GM23338 (cell line): ENCODE data around the gene STAMBPL1. TPM values are rescaled to one million over a fixed set of nuclear protein-coding genes. Genes with fewer than 3 reads are reported as not detected.

Source experiments
- ATAC-seq: fragments of 200-7000 bp; cut with Tn5 transposase; 3 replicates; pipeline ENCODE4 v1.9.1; 2020
- DNase-seq: peaks from one replicate; pipeline ENCODE4 v3.0.0-alpha.2; 2015; ENCODE audit warnings: low spot score
- H2AFZ ChIP-seq: fragments of 200-600 bp; sonication (generic); 2 replicates; pipeline ENCODE4 v1.8.0; 2016; ENCODE audit warnings: antibody characterized with exemption, mild to moderate bottlenecking, moderate library complexity
- H3F3A ChIP-seq: fragments of 200-600 bp; sonication (generic); replicated peaks from 2 replicates; pipeline ENCODE4 v1.8.0; 2017; ENCODE audit warnings: antibody characterized with exemption, mixed run types, low read depth
- H3K27ac ChIP-seq: fragments of 200-600 bp; sonication (generic); 2 replicates; pipeline ENCODE4 v1.6.1; 2016; ENCODE audit warnings: low read depth
- H3K27me3 ChIP-seq: fragments of 200-600 bp; sonication (generic); 2 replicates; pipeline ENCODE4 v1.8.0; 2016; ENCODE audit warnings: mild to moderate bottlenecking, mixed run types, moderate library complexity; ENCODE audit not compliant: insufficient read depth
- H3K36me3 ChIP-seq: fragments of 200-600 bp; sonication (generic); 2 replicates; pipeline ENCODE4 v1.8.0; 2016; ENCODE audit warnings: mild to moderate bottlenecking; ENCODE audit not compliant: insufficient read depth
- H3K4me1 ChIP-seq: fragments of 200-600 bp; sonication (generic); 2 replicates; pipeline ENCODE4 v1.8.0; 2016; ENCODE audit warnings: mild to moderate bottlenecking, moderate library complexity; ENCODE audit not compliant: insufficient read depth
- H3K4me2 ChIP-seq: fragments of 200-600 bp; sonication (generic); 2 replicates; pipeline ENCODE4 v1.7.1; 2017; ENCODE audit warnings: mixed run types
- H3K4me3 ChIP-seq: fragments of 200-600 bp; sonication (generic); 2 replicates; pipeline ENCODE4 v1.6.1; 2016; ENCODE audit warnings: mixed run types
- H3K79me2 ChIP-seq: fragments of 200-600 bp; sonication (generic); replicated peaks from 2 replicates; pipeline ENCODE4 v1.8.0; 2017; ENCODE audit warnings: mild to moderate bottlenecking; ENCODE audit not compliant: insufficient read depth
- H3K9me2 ChIP-seq: fragments of 200-600 bp; sonication (generic); 2 replicates; pipeline ENCODE4 v1.8.0; 2017; ENCODE audit not compliant: insufficient read depth
- H4K20me1 ChIP-seq: fragments of 200-600 bp; sonication (generic); replicated peaks from 2 replicates; pipeline ENCODE4 v1.8.0; 2017; ENCODE audit warnings: mild to moderate bottlenecking; ENCODE audit not compliant: insufficient read depth
- H3K27ac Mint-ChIP-seq: 2 replicates; pipeline ENCODE4 v1.8.0; 2020; ENCODE audit warnings: inconsistent platforms, mild to moderate bottlenecking, moderate library complexity, mixed read lengths
- H3K27me3 Mint-ChIP-seq: 3 replicates; pipeline ENCODE4 v1.8.0; 2022; ENCODE audit warnings: low read depth, mild to moderate bottlenecking, moderate library complexity, mixed read lengths, inconsistent platforms; ENCODE audit not compliant: insufficient read depth, poor library complexity
- H3K36me3 Mint-ChIP-seq: 3 replicates; pipeline ENCODE4 v1.8.0; 2021; ENCODE audit warnings: low read depth, mild to moderate bottlenecking, inconsistent platforms, moderate library complexity, mixed read lengths
- H3K4me1 Mint-ChIP-seq: 3 replicates; pipeline ENCODE4 v1.8.0; 2020; ENCODE audit warnings: mild to moderate bottlenecking, inconsistent platforms, mixed read lengths
- H3K4me3 Mint-ChIP-seq: 3 replicates; pipeline ENCODE4 v1.8.0; 2021; ENCODE audit warnings: moderate library complexity, mild to moderate bottlenecking, inconsistent platforms, mixed read lengths
- H3K9me3 Mint-ChIP-seq: 3 replicates; pipeline ENCODE4 v1.8.0; 2020; ENCODE audit warnings: moderate library complexity, mild to moderate bottlenecking, inconsistent platforms, mixed read lengths
- NANOG ChIP-seq: IDR thresholded peaks from 2 replicates; pipeline ENCODE4 v1.6.1; 2016; ENCODE audit warnings: antibody characterized with exemption, borderline replicate concordance
- STAT1 ChIP-seq: IDR thresholded peaks from one replicate; pipeline ENCODE4 v1.6.1; 2016; ENCODE audit warnings: antibody characterized with exemption; ENCODE audit not compliant: unreplicated experiment
- ZNF331 ChIP-seq: fragments of 250-450 bp; sonication (Bioruptor Pico); IDR thresholded peaks from 2 replicates; pipeline ENCODE4 v1.5.0; 2020; ENCODE audit warnings: low read depth, mild to moderate bottlenecking, moderate library complexity
- polyA plus RNA-seq: library from polyadenylated mRNA; unstranded; fragments of >200 nt; fragmentation: Nextera tagmentation; extraction: Ambion mirVana; gene quantifications from 2 replicates; pipeline ENCODE4 v1.2.1, GENCODE V29; 2016
- total RNA-seq: library from RNA; depleted of rRNA; stranded (reverse); fragments of >200 nt; shearing (Covaris generic); gene quantifications from 2 replicates; pipeline ENCODE4 v1.2.3, GENCODE V29; 2014
- TF ChIP-seq, protein P1 (sequence below): fragments of 250-450 bp; sonication (Bioruptor Pico); IDR thresholded peaks from 2 replicates; pipeline ENCODE4 v1.5.0; 2020; ENCODE audit warnings: mild to moderate bottlenecking, moderate library complexity
- TF ChIP-seq, protein P2 (sequence below), 2 experiments: fragments of 200-600 bp in 1 of 2; sonication (generic) in 1 of 2; conservative IDR thresholded peaks; 2 replicates each; pipeline versions ENCODE4 v1.5.1 to v1.6.1; 2016 to 2017; ENCODE audit warnings: antibody characterized with exemption in 2 of 2, low read depth in 2 of 2, mild to moderate bottlenecking in 2 of 2, moderate library complexity in 1 of 2

STAMBPL1 gene
- total and polyA plus RNA-seq, 2 experiments from 2014 or later, result 2.5 to 11.5 TPM

DNA sequence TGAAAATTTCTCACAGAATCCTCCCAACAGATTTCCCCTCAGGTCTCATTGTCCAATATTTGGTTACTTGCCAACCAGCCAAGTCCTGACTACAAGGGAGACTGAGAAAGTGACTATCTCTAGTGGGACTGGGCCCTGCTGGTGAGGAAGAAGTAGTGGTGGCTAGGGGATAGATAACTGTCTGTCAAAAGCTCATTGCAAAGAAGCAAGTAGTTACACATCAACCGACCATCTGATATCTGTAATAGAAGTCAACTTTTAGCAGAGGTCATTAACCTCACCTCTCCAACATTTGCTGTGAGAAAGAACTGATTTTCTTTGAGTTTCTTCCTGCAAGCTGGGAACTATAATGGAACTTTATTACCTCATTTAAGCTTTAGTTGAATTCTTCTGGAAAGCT lies 15.2 kb downstream of the STAMBPL1 start (continued):
- TF ChIP-seq, protein P1, sequence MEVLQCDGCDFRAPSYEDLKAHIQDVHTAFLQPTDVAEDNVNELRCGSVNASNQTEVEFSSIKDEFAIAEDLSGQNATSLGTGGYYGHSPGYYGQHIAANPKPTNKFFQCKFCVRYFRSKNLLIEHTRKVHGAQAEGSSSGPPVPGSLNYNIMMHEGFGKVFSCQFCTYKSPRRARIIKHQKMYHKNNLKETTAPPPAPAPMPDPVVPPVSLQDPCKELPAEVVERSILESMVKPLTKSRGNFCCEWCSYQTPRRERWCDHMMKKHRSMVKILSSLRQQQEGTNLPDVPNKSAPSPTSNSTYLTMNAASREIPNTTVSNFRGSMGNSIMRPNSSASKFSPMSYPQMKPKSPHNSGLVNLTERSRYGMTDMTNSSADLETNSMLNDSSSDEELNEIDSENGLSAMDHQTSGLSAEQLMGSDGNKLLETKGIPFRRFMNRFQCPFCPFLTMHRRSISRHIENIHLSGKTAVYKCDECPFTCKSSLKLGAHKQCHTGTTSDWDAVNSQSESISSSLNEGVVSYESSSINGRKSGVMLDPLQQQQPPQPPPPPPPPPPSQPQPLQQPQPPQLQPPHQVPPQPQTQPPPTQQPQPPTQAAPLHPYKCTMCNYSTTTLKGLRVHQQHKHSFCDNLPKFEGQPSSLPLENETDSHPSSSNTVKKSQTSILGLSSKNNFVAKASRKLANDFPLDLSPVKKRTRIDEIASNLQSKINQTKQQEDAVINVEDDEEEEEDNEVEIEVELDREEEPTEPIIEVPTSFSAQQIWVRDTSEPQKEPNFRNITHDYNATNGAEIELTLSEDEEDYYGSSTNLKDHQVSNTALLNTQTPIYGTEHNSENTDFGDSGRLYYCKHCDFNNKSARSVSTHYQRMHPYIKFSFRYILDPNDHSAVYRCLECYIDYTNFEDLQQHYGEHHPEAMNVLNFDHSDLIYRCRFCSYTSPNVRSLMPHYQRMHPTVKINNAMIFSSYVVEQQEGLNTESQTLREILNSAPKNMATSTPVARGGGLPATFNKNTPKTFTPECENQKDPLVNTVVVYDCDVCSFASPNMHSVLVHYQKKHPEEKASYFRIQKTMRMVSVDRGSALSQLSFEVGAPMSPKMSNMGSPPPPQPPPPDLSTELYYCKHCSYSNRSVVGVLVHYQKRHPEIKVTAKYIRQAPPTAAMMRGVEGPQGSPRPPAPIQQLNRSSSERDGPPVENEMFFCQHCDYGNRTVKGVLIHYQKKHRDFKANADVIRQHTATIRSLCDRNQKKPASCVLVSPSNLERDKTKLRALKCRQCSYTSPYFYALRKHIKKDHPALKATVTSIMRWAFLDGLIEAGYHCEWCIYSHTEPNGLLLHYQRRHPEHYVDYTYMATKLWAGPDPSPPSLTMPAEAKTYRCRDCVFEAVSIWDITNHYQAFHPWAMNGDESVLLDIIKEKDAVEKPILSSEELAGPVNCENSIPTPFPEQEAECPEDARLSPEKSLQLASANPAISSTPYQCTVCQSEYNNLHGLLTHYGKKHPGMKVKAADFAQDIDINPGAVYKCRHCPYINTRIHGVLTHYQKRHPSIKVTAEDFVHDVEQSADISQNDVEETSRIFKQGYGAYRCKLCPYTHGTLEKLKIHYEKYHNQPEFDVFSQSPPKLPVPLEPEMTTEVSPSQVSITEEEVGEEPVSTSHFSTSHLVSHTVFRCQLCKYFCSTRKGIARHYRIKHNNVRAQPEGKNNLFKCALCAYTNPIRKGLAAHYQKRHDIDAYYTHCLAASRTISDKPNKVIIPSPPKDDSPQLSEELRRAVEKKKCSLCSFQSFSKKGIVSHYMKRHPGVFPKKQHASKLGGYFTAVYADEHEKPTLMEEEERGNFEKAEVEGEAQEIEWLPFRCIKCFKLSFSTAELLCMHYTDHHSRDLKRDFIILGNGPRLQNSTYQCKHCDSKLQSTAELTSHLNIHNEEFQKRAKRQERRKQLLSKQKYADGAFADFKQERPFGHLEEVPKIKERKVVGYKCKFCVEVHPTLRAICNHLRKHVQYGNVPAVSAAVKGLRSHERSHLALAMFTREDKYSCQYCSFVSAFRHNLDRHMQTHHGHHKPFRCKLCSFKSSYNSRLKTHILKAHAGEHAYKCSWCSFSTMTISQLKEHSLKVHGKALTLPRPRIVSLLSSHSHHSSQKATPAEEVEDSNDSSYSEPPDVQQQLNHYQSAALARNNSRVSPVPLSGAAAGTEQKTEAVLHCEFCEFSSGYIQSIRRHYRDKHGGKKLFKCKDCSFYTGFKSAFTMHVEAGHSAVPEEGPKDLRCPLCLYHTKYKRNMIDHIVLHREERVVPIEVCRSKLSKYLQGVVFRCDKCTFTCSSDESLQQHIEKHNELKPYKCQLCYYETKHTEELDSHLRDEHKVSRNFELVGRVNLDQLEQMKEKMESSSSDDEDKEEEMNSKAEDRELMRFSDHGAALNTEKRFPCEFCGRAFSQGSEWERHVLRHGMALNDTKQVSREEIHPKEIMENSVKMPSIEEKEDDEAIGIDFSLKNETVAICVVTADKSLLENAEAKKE (CRISPR knock-in tag), result no peak

DNA sequence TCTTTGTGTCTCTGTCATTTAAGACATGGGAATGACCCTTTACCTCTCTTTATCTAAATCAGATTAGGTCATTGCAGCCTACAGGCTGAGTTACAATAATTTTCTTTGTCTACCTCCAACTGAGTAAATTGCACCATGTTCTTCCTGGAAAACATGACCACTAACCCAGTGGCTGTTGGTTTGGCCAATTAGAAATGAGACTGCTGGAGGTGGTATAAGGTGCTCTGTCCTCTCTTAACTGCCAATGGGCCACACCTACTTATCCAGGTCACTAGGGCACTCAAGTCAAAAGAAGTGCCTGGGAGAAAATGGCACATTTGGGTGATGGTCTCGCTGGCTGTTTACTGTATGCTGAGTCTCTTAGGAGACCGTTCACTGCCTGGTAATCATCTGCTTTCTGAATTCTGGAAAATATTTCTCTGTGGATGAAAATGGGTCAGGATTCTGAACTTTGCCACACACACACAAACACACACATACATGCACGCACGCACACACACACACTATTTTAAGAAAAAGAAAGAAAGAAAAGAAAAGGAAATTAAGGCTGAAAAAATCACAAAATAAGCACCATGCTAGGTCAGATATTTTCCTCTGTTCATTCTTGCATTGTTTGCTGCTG lies 16.4 kb downstream of the STAMBPL1 start:
- DNase-seq (no peak), ATAC-seq (no peak)
- H3K27me3 Mint-ChIP-seq, result no peaks in the 10 kb centered on the region
- TF ChIP-seq STAT1 (no peak), NANOG (no peak), ZNF331 (CRISPR knock-in tag) (no peak)
- TF ChIP-seq, protein P2, sequence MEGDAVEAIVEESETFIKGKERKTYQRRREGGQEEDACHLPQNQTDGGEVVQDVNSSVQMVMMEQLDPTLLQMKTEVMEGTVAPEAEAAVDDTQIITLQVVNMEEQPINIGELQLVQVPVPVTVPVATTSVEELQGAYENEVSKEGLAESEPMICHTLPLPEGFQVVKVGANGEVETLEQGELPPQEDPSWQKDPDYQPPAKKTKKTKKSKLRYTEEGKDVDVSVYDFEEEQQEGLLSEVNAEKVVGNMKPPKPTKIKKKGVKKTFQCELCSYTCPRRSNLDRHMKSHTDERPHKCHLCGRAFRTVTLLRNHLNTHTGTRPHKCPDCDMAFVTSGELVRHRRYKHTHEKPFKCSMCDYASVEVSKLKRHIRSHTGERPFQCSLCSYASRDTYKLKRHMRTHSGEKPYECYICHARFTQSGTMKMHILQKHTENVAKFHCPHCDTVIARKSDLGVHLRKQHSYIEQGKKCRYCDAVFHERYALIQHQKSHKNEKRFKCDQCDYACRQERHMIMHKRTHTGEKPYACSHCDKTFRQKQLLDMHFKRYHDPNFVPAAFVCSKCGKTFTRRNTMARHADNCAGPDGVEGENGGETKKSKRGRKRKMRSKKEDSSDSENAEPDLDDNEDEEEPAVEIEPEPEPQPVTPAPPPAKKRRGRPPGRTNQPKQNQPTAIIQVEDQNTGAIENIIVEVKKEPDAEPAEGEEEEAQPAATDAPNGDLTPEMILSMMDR (conservative IDR thresholded peaks at IDR 0.05; ENCODE audit: low read depth in 2 of 2), result no peak
- no peak overlapping the region for H3K27ac ChIP-seq
- H3K4me1 Mint-ChIP-seq, result peaks cover 19% of the 10 kb centered on the region
- H3K79me2 ChIP-seq, result no peaks in the 10 kb centered on the region
- H3K9me2 ChIP-seq, result no peaks in the 10 kb centered on the region
- no peak overlapping the region for H3K4me3 Mint-ChIP-seq
- H3K4me1 ChIP-seq, result no peaks in the 10 kb centered on the region; the same call in 1 of the 2 replicates
- H3K36me3 Mint-ChIP-seq, result no peaks in the 10 kb centered on the region
- no peaks in the 10 kb centered on the region for H3K27me3 ChIP-seq
- peak overlapping the region; percentile 81 for H3K27ac Mint-ChIP-seq
- no peaks in the 10 kb centered on the region; the same call in 2 of the 3 replicates for H3K9me3 Mint-ChIP-seq
- no peak overlapping the region for H3K4me2 ChIP-seq
- H3K36me3 ChIP-seq, result no peaks in the 10 kb centered on the region
- no peaks in the 10 kb centered on the region for H4K20me1 ChIP-seq
- H3K4me3 ChIP-seq, result no peak overlapping the region
- H2AFZ ChIP-seq, result peak overlapping the region; percentile 53; the same call in 1 of the 2 replicates
- H3F3A ChIP-seq, result no peaks in the 10 kb centered on the region
